Gastrocnemius medialis (tissue), 4 donors: Measurements from ENCODE around the gene TRMT44. TPM values are rescaled to one million over a fixed set of nuclear protein-coding genes. Genes with fewer than 3 reads are reported as not detected.

Experiments
- ATAC-seq, 2 donors: fragments of 150-250 bp; one replicate each; pipeline ENCODE4 v1.9.1; 2016
- DNase-seq, 2 donors: peaks; one replicate each; pipeline ENCODE4 v3.0.0-alpha.2; 2019
- H3K27ac ChIP-seq, 4 donors: fragments of 200-600 bp; sonication (generic); 1 replicate in 1 of 4; 2 replicates in 3 of 4; pipeline ENCODE4 v1.5.1; 2016 to 2018; ENCODE audit warnings: mild to moderate bottlenecking in 2 of 4, moderate library complexity in 1 of 4
- H3K27me3 ChIP-seq, 3 donors: fragments of 200-600 bp; sonication (generic) in 2 of 3; 1 replicate in 1 of 3; 2 replicates in 2 of 3; pipeline versions ENCODE4 v1.5.1 to v1.6.0; 2016 to 2019; ENCODE audit warnings: mild to moderate bottlenecking in 1 of 3, moderate library complexity in 1 of 3
- H3K36me3 ChIP-seq, 2 donors: fragments of 200-600 bp; sonication (generic) in 1 of 2; one replicate each; pipeline ENCODE4 v1.5.1; 2017 to 2018
- H3K4me1 ChIP-seq, 2 donors: fragments of 200-600 bp; sonication (generic) in 1 of 2; one replicate each; pipeline ENCODE4 v1.5.1; 2016 to 2017; ENCODE audit warnings: mild to moderate bottlenecking in 2 of 2
- H3K4me3 ChIP-seq, 4 donors: fragments of 200-600 bp; sonication (generic) in 3 of 4; 1 replicate in 1 of 4; 2 replicates in 3 of 4; pipeline ENCODE4 v1.5.1; 2016 to 2019; ENCODE audit warnings: mild to moderate bottlenecking in 2 of 4
- H3K9me3 ChIP-seq, 3 donors: fragments of 200-600 bp; sonication (generic) in 2 of 3; 1 replicate in 1 of 3; 2 replicates in 2 of 3; pipeline ENCODE4 v1.5.1; 2016 to 2019
- POLR2A ChIP-seq, 2 donors: fragments of 450-650 bp; IDR thresholded peaks; one replicate each; pipeline ENCODE4 v1.6.1; 2017; ENCODE audit warnings: antibody characterized with exemption in 2 of 2, mild to moderate bottlenecking in 2 of 2, moderate library complexity in 2 of 2
- in situ Hi-C, 4 donors: fragments of 200-750 bp; cut with MboI; loops; one replicate each; pipeline versions ENCODE4 v1.15.0 to v1.8.0; 2017; ENCODE audit warnings: low sequenced_read_pairs in 4 of 4
- intact Hi-C: fragments of 100-400 bp; cut with DNase I; formaldehyde crosslinking; loops from one replicate; pipeline ENCODE4 v1.15.1; 2023; ENCODE audit warnings: low total_unique reads
- total RNA-seq, 4 donors: library from RNA; depleted of rRNA; stranded (reverse); fragments of >200 nt; gene quantifications; one replicate each; pipeline versions ENCODE4 v1.1.0 to v1.2.3, GENCODE V29; 2016
- TF ChIP-seq, protein P1 (sequence below), 5 experiments: fragments of 450-650 bp in 3 of 5; fragments of 200-600 bp in 2 of 5; sonication (generic) in 2 of 5; IDR thresholded peaks in 4 of 5; conservative IDR thresholded peaks in 1 of 5; 1 replicate in 4 of 5; 2 replicates in 1 of 5; pipeline ENCODE4 v1.5.1; 2016 to 2019; ENCODE audit warnings: antibody characterized with exemption in 5 of 5, mild to moderate bottlenecking in 3 of 5, moderate library complexity in 3 of 5

The TRMT44 gene
- total RNA-seq, 4 donors from 2014 or later, result 7.5 to 16.4 (median 10.2) TPM

GRCh38 chr4:8504279-8505007 is 63.9 kb downstream of the TRMT44 start:
- no peak for ATAC-seq
- Histone ChIP-seq H3K9me3 (no peaks in the 10 kb centered on the region), H3K27me3 (no peaks in the 10 kb centered on the region), H3K27ac (no peak overlapping the region), H3K4me1 (peaks cover 6 to 8% of the 10 kb centered on the region in 2 donors), H3K36me3 (no peaks in the 10 kb centered on the region), H3K4me3 (no peak overlapping the region)
- TF ChIP-seq, protein P1, sequence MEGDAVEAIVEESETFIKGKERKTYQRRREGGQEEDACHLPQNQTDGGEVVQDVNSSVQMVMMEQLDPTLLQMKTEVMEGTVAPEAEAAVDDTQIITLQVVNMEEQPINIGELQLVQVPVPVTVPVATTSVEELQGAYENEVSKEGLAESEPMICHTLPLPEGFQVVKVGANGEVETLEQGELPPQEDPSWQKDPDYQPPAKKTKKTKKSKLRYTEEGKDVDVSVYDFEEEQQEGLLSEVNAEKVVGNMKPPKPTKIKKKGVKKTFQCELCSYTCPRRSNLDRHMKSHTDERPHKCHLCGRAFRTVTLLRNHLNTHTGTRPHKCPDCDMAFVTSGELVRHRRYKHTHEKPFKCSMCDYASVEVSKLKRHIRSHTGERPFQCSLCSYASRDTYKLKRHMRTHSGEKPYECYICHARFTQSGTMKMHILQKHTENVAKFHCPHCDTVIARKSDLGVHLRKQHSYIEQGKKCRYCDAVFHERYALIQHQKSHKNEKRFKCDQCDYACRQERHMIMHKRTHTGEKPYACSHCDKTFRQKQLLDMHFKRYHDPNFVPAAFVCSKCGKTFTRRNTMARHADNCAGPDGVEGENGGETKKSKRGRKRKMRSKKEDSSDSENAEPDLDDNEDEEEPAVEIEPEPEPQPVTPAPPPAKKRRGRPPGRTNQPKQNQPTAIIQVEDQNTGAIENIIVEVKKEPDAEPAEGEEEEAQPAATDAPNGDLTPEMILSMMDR (IDR thresholded peaks at IDR 0.05 in 4 of 5, conservative IDR thresholded peaks at IDR 0.05 in 1 of 5), result no peak
- TF ChIP-seq POLR2A (IDR thresholded peaks at IDR 0.05), result no peak
- intact Hi-C loops (no loop called here), in situ Hi-C loops (no loop called here)
- no peak for DNase-seq

- intact Hi-C loops, result no loop called here
- in situ Hi-C loops, result no loop called here
- ATAC-seq (no peak), DNase-seq (no peak)
- H3K36me3 ChIP-seq, result no peaks in the 10 kb centered on the region
- H3K4me3 ChIP-seq, result no peak overlapping the region
- no peak overlapping the region for H3K27ac ChIP-seq
- H3K9me3 ChIP-seq, result no peaks in the 10 kb centered on the region
- TF ChIP-seq, protein P1 (IDR thresholded peaks at IDR 0.05 in 4 of 5, conservative IDR thresholded peaks at IDR 0.05 in 1 of 5), result no peak
- no peak for TF ChIP-seq POLR2A (IDR thresholded peaks at IDR 0.05)
- H3K4me1 ChIP-seq, result peaks cover 6 to 8% of the 10 kb centered on the region in 2 donors
- H3K27me3 ChIP-seq, result no peaks in the 10 kb centered on the region
Observed at GRCh38 chr4:8505229-8505628, 64.7 kb downstream of the TRMT44 start.

DNA sequence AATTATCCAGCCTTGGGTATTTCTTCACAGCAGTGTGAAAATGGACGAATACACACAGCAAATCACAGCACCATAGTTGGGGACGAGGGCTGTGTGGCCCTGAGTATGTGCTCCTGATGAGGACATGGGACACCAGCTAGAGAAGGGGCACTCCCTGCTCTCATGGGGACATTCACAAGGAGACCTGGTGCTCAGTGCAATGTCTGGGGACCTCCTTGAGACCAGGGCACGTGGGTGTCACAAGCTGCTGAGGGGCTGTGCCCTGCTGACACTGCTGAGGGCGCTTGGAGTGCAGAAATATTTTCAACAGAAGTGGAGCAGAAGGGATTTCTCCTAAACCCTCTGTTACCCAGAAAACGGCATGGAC is 65.4 kb downstream of the TRMT44 start:
- peaks cover 6 to 8% of the 10 kb centered on the region in 2 donors for H3K4me1 ChIP-seq
- no peaks in the 10 kb centered on the region for H3K9me3 ChIP-seq
- in situ Hi-C loops, result no loop called here
- intact Hi-C loops, result no loop called here
- DNase-seq, result no peak
- no peak overlapping the region for H3K4me3 ChIP-seq
- no peaks in the 10 kb centered on the region for H3K36me3 ChIP-seq
- TF ChIP-seq, protein P1 (IDR thresholded peaks at IDR 0.05 in 4 of 5, conservative IDR thresholded peaks at IDR 0.05 in 1 of 5), result no peak
- no peak for TF ChIP-seq POLR2A (IDR thresholded peaks at IDR 0.05)
- ATAC-seq, result no peak
- H3K27me3 ChIP-seq, result no peaks in the 10 kb centered on the region
- no peak overlapping the region for H3K27ac ChIP-seq

- in situ Hi-C loops, result no loop called here
- Histone ChIP-seq H3K36me3 (no peaks in the 10 kb centered on the region), H3K27me3 (no peaks in the 10 kb centered on the region), H3K9me3 (no peaks in the 10 kb centered on the region), H3K4me1 (peaks cover 6 to 8% of the 10 kb centered on the region in 2 donors), H3K4me3 (no peak overlapping the region), H3K27ac (peak overlapping the region in 2 of 4 donors; percentile 9 to 13)
- intact Hi-C loops, result no loop called here
- DNase-seq, result peak in 1 of 2 donors; percentile 45
- TF ChIP-seq, protein P1 (IDR thresholded peaks at IDR 0.05 in 4 of 5, conservative IDR thresholded peaks at IDR 0.05 in 1 of 5), result no peak
- no peak for TF ChIP-seq POLR2A (IDR thresholded peaks at IDR 0.05)
- peak in 1 of 2 donors; percentile 47 for ATAC-seq
Observed at GRCh38 chr4:8506373-8507195, 66.0 kb downstream of the TRMT44 start.
